ENCODE data around the gene CCDC159. TPM values are rescaled to one million over a fixed set of nuclear protein-coding genes. Genes with fewer than 3 reads are reported as not detected.
A peak's percentile ranks its signal among the peaks of the same experiment; 100 is the strongest.

Gene CCDC159
- polyA plus RNA-seq, 1 experiment = 12.1 TPM

GRCh38 chr19:11380653-11381537, 34.6 kb downstream of the CCDC159 start:
- ChIA-PET CTCF (interaction anchor here (0.5 to 2.3 kb wide), 23 partner anchors 10 to 209 kb away, joined by 3 to 14 read pairs (median 4); partner anchors contain the start of genes CCDC159, ODAD3, PRKCSH and TMEM205), POLR2A (interaction anchor here (0.6 to 1.3 kb wide), 7 partner anchors 23 to 155 kb away, joined by 3 to 6 read pairs (median 3); partner anchors contain the start of genes CCDC159, ODAD3, PRKCSH and TMEM205)
- peaks cover 3% of the 10 kb centered on the region for H3K27me3 ChIP-seq (ENCODE audit: control insufficient read depth, insufficient read depth, low read length)
- no peaks in the 10 kb centered on the region; the same call in 1 of the 2 replicates for H3K9me3 ChIP-seq (ENCODE audit: control insufficient read depth, insufficient read depth, low read length)
- TF ChIP-seq CTCF (IDR thresholded peaks at IDR 0.05; ENCODE audit: low read depth, low read length) = peak; percentile 77
- peak; percentile 80 for DNase-seq (ENCODE audit: low read depth, low spot score)
- H3K27ac ChIP-seq (ENCODE audit: low read depth, low read length) = peak overlapping the region; percentile 61
- peak overlapping the region; percentile 82 for H3K4me3 ChIP-seq (ENCODE audit: low read depth, low read length)

GRCh38 chr19:11382898-11383705, 36.8 kb downstream of the CCDC159 start:
- ChIA-PET POLR2A (no interaction called here), CTCF (interaction anchor here (0.5 to 2.0 kb wide), 24 partner anchors 9 to 437 kb away, joined by 3 to 11 read pairs (median 4); partner anchors contain the start of genes ODAD3, PRKCSH, RAB3D and SWSAP1)
- Histone ChIP-seq H3K27me3 (ENCODE audit: control insufficient read depth, insufficient read depth, low read length) (peaks cover 3% of the 10 kb centered on the region), H3K27ac (ENCODE audit: low read depth, low read length) (no peak overlapping the region), H3K4me3 (ENCODE audit: low read depth, low read length) (peak overlapping the region; percentile 48), H3K9me3 (ENCODE audit: control insufficient read depth, insufficient read depth, low read length) (no peaks in the 10 kb centered on the region; the same call in 1 of the 2 replicates)
- TF ChIP-seq CTCF (IDR thresholded peaks at IDR 0.05; ENCODE audit: low read depth, low read length) = peak; percentile 69; the same call in 1 of the 2 replicates
- no peak for DNase-seq (ENCODE audit: low read depth, low spot score)

GRCh38 chr19:11383706-11384048, 37.4 kb downstream of the CCDC159 start:
- Histone ChIP-seq H3K27ac (ENCODE audit: low read depth, low read length) (no peak overlapping the region), H3K9me3 (ENCODE audit: control insufficient read depth, insufficient read depth, low read length) (no peaks in the 10 kb centered on the region; the same call in 1 of the 2 replicates), H3K27me3 (ENCODE audit: control insufficient read depth, insufficient read depth, low read length) (peaks cover 3% of the 10 kb centered on the region), H3K4me3 (ENCODE audit: low read depth, low read length) (peak overlapping the region; percentile 48)
- ChIA-PET POLR2A (interaction anchor here (0.6 kb wide), 1 partner anchor 43 kb away, joined by 10 read pairs; no protein-coding TSS in a partner anchor), CTCF (interaction anchor here (0.6 to 2.0 kb wide), 9 partner anchors 9 to 150 kb away, joined by 3 to 9 read pairs (median 6); partner anchors contain the start of genes ODAD3, PRKCSH and SWSAP1)
- DNase-seq (ENCODE audit: low read depth, low spot score) = no peak
- TF ChIP-seq CTCF (IDR thresholded peaks at IDR 0.05; ENCODE audit: low read depth, low read length) = no peak

- Histone ChIP-seq H3K27ac (ENCODE audit: low read depth, low read length) (no peak overlapping the region), H3K4me3 (ENCODE audit: low read depth, low read length) (no peak overlapping the region), H3K27me3 (ENCODE audit: control insufficient read depth, insufficient read depth, low read length) (peaks cover 3% of the 10 kb centered on the region), H3K9me3 (ENCODE audit: control insufficient read depth, insufficient read depth, low read length) (no peaks in the 10 kb centered on the region; the same call in 1 of the 2 replicates)
- no peak for DNase-seq (ENCODE audit: low read depth, low spot score)
- CTCF ChIA-PET = interaction anchor here (1.0 kb wide), 1 partner anchor 10 kb away, joined by 5 read pairs; the partner anchor contains the start of gene SWSAP1
- TF ChIP-seq CTCF (IDR thresholded peaks at IDR 0.05; ENCODE audit: low read depth, low read length) = no peak
- POLR2A ChIA-PET = no interaction called here
Observed at GRCh38 chr19:11384778-11385129, 38.4 kb downstream of the CCDC159 start.
